Measurements from ENCODE around the gene EXOC3L4. TPM values are rescaled to one million over a fixed set of nuclear protein-coding genes. Genes with fewer than 3 reads are reported as not detected.

The EXOC3L4 gene
- total RNA-seq, 1 donor from 2014 or later: 0.81 TPM

GRCh38 chr14:103073367-103073875 lies 21.1 kb upstream of the EXOC3L4 start:
- Mint-ChIP-seq H3K4me3 (ENCODE audit: unreplicated experiment) (no peak overlapping the region), H3K4me1 (ENCODE audit: low read depth, unreplicated experiment) (peaks cover 4% of the 10 kb centered on the region), H3K9me3 (ENCODE audit: unreplicated experiment) (no peaks in the 10 kb centered on the region)

GRCh38 chr14:103073876-103074728 lies 20.4 kb upstream of the EXOC3L4 start:
- no peak for DNase-seq
- Mint-ChIP-seq H3K27ac (ENCODE audit: unreplicated experiment) (peak overlapping the region; percentile 53), H3K27me3 (ENCODE audit: unreplicated experiment) (peaks cover 7% of the 10 kb centered on the region), H3K4me3 (ENCODE audit: unreplicated experiment) (no peak overlapping the region), H3K9me3 (ENCODE audit: unreplicated experiment) (no peaks in the 10 kb centered on the region), H3K36me3 (ENCODE audit: unreplicated experiment) (no peaks in the 10 kb centered on the region), H3K4me1 (ENCODE audit: low read depth, unreplicated experiment) (peaks cover 4% of the 10 kb centered on the region)
- no peak for TF ChIP-seq CTCF (IDR thresholded peaks at IDR 0.05; ENCODE audit: partially characterized antibody, unreplicated experiment)

More at GRCh38 chr14:103073367-103073875, 21.1 kb upstream of the EXOC3L4 start:
- no peaks in the 10 kb centered on the region for H3K36me3 Mint-ChIP-seq (ENCODE audit: unreplicated experiment)
- H3K27ac Mint-ChIP-seq (ENCODE audit: unreplicated experiment): no peak overlapping the region
- no peak for TF ChIP-seq CTCF (IDR thresholded peaks at IDR 0.05; ENCODE audit: partially characterized antibody, unreplicated experiment)
- DNase-seq: no peak
- H3K27me3 Mint-ChIP-seq (ENCODE audit: unreplicated experiment): peaks cover 7% of the 10 kb centered on the region

GRCh38 chr14:103074729-103075367 lies 19.7 kb upstream of the EXOC3L4 start:
- H3K36me3 Mint-ChIP-seq (ENCODE audit: unreplicated experiment): no peaks in the 10 kb centered on the region
- DNase-seq: no peak
- no peak for TF ChIP-seq CTCF (IDR thresholded peaks at IDR 0.05; ENCODE audit: partially characterized antibody, unreplicated experiment)
- no peaks in the 10 kb centered on the region for H3K9me3 Mint-ChIP-seq (ENCODE audit: unreplicated experiment)
- peaks cover 7% of the 10 kb centered on the region for H3K27me3 Mint-ChIP-seq (ENCODE audit: unreplicated experiment)
- H3K4me3 Mint-ChIP-seq (ENCODE audit: unreplicated experiment): no peak overlapping the region
- H3K4me1 Mint-ChIP-seq (ENCODE audit: low read depth, unreplicated experiment): peaks cover 3% of the 10 kb centered on the region
- H3K27ac Mint-ChIP-seq (ENCODE audit: unreplicated experiment): peak overlapping the region; percentile 53

GRCh38 chr14:103078420-103078749 lies 16.1 kb upstream of the EXOC3L4 start:
- H3K4me3 Mint-ChIP-seq (ENCODE audit: unreplicated experiment): no peak overlapping the region
- H3K36me3 Mint-ChIP-seq (ENCODE audit: unreplicated experiment): no peaks in the 10 kb centered on the region
- TF ChIP-seq CTCF (IDR thresholded peaks at IDR 0.05; ENCODE audit: partially characterized antibody, unreplicated experiment): peak; percentile 77
- DNase-seq: peak; percentile 77
- H3K4me1 Mint-ChIP-seq (ENCODE audit: low read depth, unreplicated experiment): peaks cover 3% of the 10 kb centered on the region
- H3K27me3 Mint-ChIP-seq (ENCODE audit: unreplicated experiment): peaks cover 4% of the 10 kb centered on the region
- H3K27ac Mint-ChIP-seq (ENCODE audit: unreplicated experiment): no peak overlapping the region
- H3K9me3 Mint-ChIP-seq (ENCODE audit: unreplicated experiment): no peaks in the 10 kb centered on the region
